ENCODE results near the gene IFT74. TPM values are rescaled to one million over a fixed set of nuclear protein-coding genes. Genes with fewer than 3 reads are reported as not detected.

Gene IFT74
- total RNA-seq, 1 experiment from 2014 or later: 16.2 TPM

DNA sequence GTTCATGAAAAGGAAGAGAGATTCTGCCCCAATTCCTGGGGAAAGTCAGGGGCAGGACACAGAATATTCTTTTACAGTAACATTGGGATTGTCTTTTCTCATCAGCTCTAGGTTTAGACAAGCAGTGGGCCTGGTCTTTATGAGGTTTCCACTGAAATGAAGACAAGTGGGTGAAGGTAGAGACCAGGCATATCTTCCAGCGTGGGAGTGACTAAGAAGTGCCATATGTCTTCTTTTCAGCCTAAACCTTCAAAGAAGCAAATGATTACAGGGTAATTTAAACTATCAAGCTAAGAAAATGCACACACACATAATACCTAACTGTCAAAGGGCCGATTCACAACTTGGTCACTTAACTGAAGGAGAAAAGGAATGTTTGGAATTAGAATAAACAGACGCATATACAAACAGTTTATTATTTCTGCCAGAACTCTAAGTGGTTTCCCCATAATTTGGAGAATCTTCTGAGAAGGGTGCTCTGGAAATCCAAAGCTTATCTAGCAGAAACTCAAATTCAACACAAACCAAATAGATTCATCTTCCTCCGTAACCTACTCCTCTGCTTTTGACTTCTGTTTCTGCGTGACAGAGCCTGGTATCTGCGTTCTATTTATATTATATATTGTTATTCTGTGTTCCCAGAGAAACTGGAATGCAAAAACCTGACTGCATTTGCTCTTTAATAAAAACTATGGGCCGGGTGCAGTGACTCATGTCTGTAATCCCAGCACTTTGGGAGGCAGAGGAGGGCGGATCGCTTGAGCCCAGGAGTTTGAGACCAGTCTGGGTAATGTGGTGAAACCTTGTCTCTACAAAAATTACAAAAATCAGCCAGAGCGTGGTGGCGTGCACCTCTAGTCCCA is 130.8 kb downstream of the IFT74 start:
- peaks cover 0 to 5% (median 0%) of the 10 kb centered on the region in 3 experiments; a peak in 2 of 7 replicates for H3K36me3 Mint-ChIP-seq (ENCODE audit: insufficient read depth in 1 of 3, low read depth in 3 of 3)
- Histone ChIP-seq H3K23ac (ENCODE audit: insufficient read length, low read depth, low read length) (no peak overlapping the region), H3K4me1 (ENCODE audit: insufficient read depth, low read length) (no peaks in the 10 kb centered on the region; the same call in 1 of the 2 replicates), H2BK120ac (ENCODE audit: low read depth, low read length, poor library complexity, severe bottlenecking) (no peak overlapping the region), H4K91ac (ENCODE audit: insufficient read length, low read depth, low read length) (no peak overlapping the region), H3K79me1 (ENCODE audit: insufficient read depth, low read depth, low read length, poor library complexity, severe bottlenecking) (no peaks in the 10 kb centered on the region), H2BK12ac (ENCODE audit: insufficient read length, low read depth, low read length) (no peak overlapping the region), H3K14ac (ENCODE audit: insufficient read depth, low read length) (no peak overlapping the region), H3T11ph (ENCODE audit: low read length) (no peak overlapping the region), H3K27me3 (ENCODE audit: insufficient read depth, low read length) (no peaks in the 10 kb centered on the region), H3K79me2 (ENCODE audit: insufficient read depth, low read length) (no peaks in the 10 kb centered on the region), H3K9ac (ENCODE audit: extremely low read depth, insufficient read length, low read length) (no peak overlapping the region), H2BK5ac (ENCODE audit: insufficient read length, low read length) (no peak overlapping the region), H3K18ac (ENCODE audit: insufficient read length, low read depth, low read length) (no peak overlapping the region), H4K20me1 (ENCODE audit: control insufficient read depth, insufficient read depth, insufficient read length) (no peaks in the 10 kb centered on the region), H2BK20ac (ENCODE audit: low read depth, low read length, poor library complexity, severe bottlenecking) (no peak overlapping the region), H2AK5ac (ENCODE audit: insufficient read length, low read length) (no peak overlapping the region), H4K8ac (replicated peaks; ENCODE audit: insufficient read length, low read depth, low read length) (no peak overlapping the region), H3K4me2 (ENCODE audit: insufficient read depth, insufficient read length, low read length) (no peak overlapping the region), H2AFZ (ENCODE audit: low read length) (no peak overlapping the region), H3K4ac (ENCODE audit: low read depth, low read length) (no peak overlapping the region), H3K27ac (ENCODE audit: insufficient read length, low read depth, low read length) (no peak overlapping the region), H4K5ac (ENCODE audit: insufficient read length, low read depth, low read length) (no peak overlapping the region), H3K56ac (ENCODE audit: insufficient read length, low read depth, low read length) (no peak overlapping the region), H3K9me3 (ENCODE audit: control insufficient read depth, low read depth, low read length) (no peaks in the 10 kb centered on the region), H3K23me2 (ENCODE audit: insufficient read length, low read depth, low read length, poor library complexity, severe bottlenecking) (no peaks in the 10 kb centered on the region), H2BK15ac (ENCODE audit: low read depth, low read length) (no peak overlapping the region)
- no peak for DNase-seq
- no peaks in the 10 kb centered on the region for H3K4me1 Mint-ChIP-seq
- no peak overlapping the region for H3K4me3 Mint-ChIP-seq
- H3K27ac Mint-ChIP-seq: no peak overlapping the region
- WGBS (ENCODE audit: extremely low coverage, insufficient read length, low lambda C conversion rate): no CpG with 5 or more reads among the region's 11 CpGs
- TF ChIP-seq, protein P1, sequence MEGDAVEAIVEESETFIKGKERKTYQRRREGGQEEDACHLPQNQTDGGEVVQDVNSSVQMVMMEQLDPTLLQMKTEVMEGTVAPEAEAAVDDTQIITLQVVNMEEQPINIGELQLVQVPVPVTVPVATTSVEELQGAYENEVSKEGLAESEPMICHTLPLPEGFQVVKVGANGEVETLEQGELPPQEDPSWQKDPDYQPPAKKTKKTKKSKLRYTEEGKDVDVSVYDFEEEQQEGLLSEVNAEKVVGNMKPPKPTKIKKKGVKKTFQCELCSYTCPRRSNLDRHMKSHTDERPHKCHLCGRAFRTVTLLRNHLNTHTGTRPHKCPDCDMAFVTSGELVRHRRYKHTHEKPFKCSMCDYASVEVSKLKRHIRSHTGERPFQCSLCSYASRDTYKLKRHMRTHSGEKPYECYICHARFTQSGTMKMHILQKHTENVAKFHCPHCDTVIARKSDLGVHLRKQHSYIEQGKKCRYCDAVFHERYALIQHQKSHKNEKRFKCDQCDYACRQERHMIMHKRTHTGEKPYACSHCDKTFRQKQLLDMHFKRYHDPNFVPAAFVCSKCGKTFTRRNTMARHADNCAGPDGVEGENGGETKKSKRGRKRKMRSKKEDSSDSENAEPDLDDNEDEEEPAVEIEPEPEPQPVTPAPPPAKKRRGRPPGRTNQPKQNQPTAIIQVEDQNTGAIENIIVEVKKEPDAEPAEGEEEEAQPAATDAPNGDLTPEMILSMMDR (conservative IDR thresholded peaks at IDR 0.05): no peak
- H3K9me3 Mint-ChIP-seq: peaks cover 0 to 7% of the 10 kb centered on the region in 2 experiments; a peak in 2 of 5 replicates
- no peaks in the 10 kb centered on the region for H3K27me3 Mint-ChIP-seq (ENCODE audit: low read depth)
